Pancreas (tissue), 10 donors: Measurements from ENCODE around the gene CEP72. TPM values are rescaled to one million over a fixed set of nuclear protein-coding genes. Genes with fewer than 3 reads are reported as not detected.
A peak's percentile ranks its signal among the peaks of the same experiment; 100 is the strongest.

ENCODE experiments used
- ATAC-seq, 4 donors: fragments of 200-7000 bp; cut with Tn5 transposase; one replicate each; pipeline versions ENCODE4 v1.8.0 to v1.9.1; 2020; ENCODE audit warnings: mild to moderate bottlenecking in 4 of 4, moderate library complexity in 4 of 4
- DNase-seq, 6 donors: peaks; one replicate each; pipeline ENCODE4 v3.0.0-alpha.2; 2020
- FAIRE-seq: peaks from 2 replicates; lab custom pipeline; 2012; peaks lifted over from hg19 to GRCh38; lab: Jason Lieb, UNC
- H3K27ac ChIP-seq, 4 donors: fragments of 200-600 bp; sonication (generic); 1 replicate in 3 of 4; 2 replicates in 1 of 4; pipeline versions ENCODE4 v1.5.0 to v1.8.0; 2020
- H3K27me3 ChIP-seq, 4 donors: fragments of 200-600 bp; one replicate each; pipeline ENCODE4 v1.8.0; 2021
- H3K36me3 ChIP-seq, 3 donors: fragments of 200-600 bp; sonication (generic) in 1 of 3; one replicate each; pipeline versions ENCODE4 v1.5.0 to v1.8.0; 2020 to 2021
- H3K4me1 ChIP-seq, 3 donors: fragments of 200-600 bp; one replicate each; pipeline ENCODE4 v1.8.0; 2021
- H3K4me3 ChIP-seq, 4 donors: fragments of 200-600 bp; sonication (generic) in 2 of 4; one replicate each; pipeline versions ENCODE4 v1.5.0 to v1.8.0; 2020 to 2021
- H3K9me3 ChIP-seq, 4 donors: fragments of 200-600 bp; one replicate each; pipeline ENCODE4 v1.8.0; 2021
- WGBS, 2 donors: extraction: QIAGEN DNeasy Blood & Tissue Kit; methylation state at CpG; one replicate each; pipeline ENCODE4 v1.1.7; 2013; 5-methylcytosine and 5-hydroxymethylcytosine counted together
- intact Hi-C, 3 donors: fragments of 100-400 bp; cut with DNase I; formaldehyde crosslinking; loops; one replicate each; pipeline versions ENCODE4 v1.11.1 to v1.14.2; 2022
- polyA plus RNA-seq, 2 donors: library from polyadenylated mRNA; stranded (reverse); fragments of 200-250 nt; gene quantifications; one replicate each; pipeline ENCODE4 v1.2.3, GENCODE V29; 2013
- total RNA-seq, 6 donors: library from RNA; stranded (reverse); fragmentation: NEBNext Ultra II Directional in 4 of 6; extraction: Animal tissue kit (Norgen Biotek cat#: 25700) in 4 of 6; gene quantifications; one replicate each; pipeline versions ENCODE4 v1.2.1 to v1.2.4, GENCODE V29; 2021 to 2023
- TF ChIP-seq, protein P1 (sequence below), 4 donors: fragments of 200-600 bp; sonication (generic) in 3 of 4; IDR thresholded peaks; one replicate each; pipeline versions ENCODE4 v1.5.0 to v1.8.0; 2021; ENCODE audit warnings: antibody characterized with exemption in 4 of 4
- donor health status: healthy with polysubstance abuse.
- donor health status: DM: no; HTN: no; CAD: no; lungs with moderate emphysema.
- donor health status: DM: no; HTN: no; CAD: no.
- donor health status: control.
- donor health status: control.
- donor health status: Bipolar disorder and iron deficiency.
- donor health status: DM: yes; HTN: yes; CAD: no.
- donor health status: DM: no; HTN: no; CAD: no.
- donor health status: DM: no; HTN: no; CAD: no.
- donor health status: DM: yes; HTN: yes; CAD: no.

Gene CEP72
- total and polyA plus RNA-seq, 8 donors: 3.5 to 7.5 (median 4.6) TPM

DNA sequence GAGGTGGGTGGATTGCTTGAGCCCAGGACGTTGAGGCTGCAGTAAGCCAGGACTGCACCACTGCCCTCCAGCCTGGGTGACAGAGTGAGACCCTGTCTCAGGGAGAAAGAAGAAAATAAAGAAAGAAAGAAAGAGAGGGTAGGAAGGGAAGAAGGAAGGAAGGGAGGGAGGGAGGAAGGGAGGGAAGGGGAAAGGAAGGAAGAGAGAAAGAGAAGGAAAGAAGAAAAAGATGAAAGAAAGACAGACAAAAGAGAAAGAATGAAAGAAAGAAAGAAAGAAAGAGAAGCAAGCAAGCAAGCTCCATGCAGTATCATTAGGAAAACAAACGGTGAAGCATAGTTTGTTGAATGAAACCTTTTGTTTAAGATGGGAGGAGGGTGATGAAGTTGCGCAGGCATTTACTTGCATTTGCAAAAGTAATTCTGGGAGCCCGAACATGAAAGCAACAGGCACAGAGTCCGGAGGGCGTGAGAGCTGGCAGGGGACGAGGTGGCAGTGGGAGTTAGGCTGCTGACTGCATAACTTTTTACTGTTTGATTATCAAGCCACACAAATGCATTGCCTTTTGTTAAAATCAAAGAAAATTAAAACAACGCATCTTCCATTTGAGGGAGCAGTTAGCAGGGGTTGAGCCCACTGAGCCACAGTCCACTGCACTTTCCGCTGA lies 26.0 kb upstream of the CEP72 start:
- Histone ChIP-seq H3K9me3 (no peaks in the 10 kb centered on the region), H3K27ac (no peak overlapping the region), H3K27me3 (no peaks in the 10 kb centered on the region), H3K4me3 (no peak overlapping the region), H3K36me3 (no peaks in the 10 kb centered on the region), H3K4me1 (no peaks in the 10 kb centered on the region)
- FAIRE-seq (no peak), ATAC-seq (no peak), DNase-seq (peak in 1 of 6 donors; percentile 2)
- WGBS, 2 donors: 63 to 68% methylated on average over 9 of the region's 9 CpGs
- intact Hi-C loops: no loop called here
- TF ChIP-seq, protein P1, sequence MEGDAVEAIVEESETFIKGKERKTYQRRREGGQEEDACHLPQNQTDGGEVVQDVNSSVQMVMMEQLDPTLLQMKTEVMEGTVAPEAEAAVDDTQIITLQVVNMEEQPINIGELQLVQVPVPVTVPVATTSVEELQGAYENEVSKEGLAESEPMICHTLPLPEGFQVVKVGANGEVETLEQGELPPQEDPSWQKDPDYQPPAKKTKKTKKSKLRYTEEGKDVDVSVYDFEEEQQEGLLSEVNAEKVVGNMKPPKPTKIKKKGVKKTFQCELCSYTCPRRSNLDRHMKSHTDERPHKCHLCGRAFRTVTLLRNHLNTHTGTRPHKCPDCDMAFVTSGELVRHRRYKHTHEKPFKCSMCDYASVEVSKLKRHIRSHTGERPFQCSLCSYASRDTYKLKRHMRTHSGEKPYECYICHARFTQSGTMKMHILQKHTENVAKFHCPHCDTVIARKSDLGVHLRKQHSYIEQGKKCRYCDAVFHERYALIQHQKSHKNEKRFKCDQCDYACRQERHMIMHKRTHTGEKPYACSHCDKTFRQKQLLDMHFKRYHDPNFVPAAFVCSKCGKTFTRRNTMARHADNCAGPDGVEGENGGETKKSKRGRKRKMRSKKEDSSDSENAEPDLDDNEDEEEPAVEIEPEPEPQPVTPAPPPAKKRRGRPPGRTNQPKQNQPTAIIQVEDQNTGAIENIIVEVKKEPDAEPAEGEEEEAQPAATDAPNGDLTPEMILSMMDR (IDR thresholded peaks at IDR 0.05): no peak

DNA sequence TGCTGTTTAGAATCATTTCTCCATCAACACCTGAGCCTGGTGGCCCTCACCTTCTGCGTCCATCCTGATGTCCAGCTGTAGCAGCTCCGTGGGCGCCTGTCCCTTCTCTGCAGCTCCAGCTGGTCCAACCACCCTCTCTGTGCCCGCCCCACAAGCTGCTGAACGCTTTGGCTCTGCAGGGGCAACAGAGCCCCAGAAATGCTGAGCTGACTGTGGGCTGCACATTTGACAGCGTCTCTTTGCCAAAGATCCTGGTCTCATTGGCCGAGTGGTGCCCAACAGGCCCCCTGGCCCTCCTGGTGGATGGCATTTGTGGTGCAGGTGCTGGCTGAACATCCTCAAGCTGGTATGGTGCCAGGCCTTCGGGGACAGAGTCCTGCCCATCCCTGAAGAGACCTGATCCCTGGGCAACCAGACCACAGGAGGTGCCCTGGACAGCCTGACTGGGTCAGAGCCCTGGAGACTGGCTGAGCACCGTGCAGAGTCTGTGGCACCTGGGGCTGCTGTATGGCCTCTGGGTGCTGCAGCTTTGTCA lies 25.3 kb upstream of the CEP72 start:
- no peaks in the 10 kb centered on the region for H3K9me3 ChIP-seq
- no peak overlapping the region for H3K27ac ChIP-seq
- H3K4me3 ChIP-seq: no peak overlapping the region
- peak; percentile 38 to 67 (median 62) for ATAC-seq
- 58 to 71% methylated on average over 9 of the region's 9 CpGs for WGBS, 2 donors
- FAIRE-seq: no peak
- H3K4me1 ChIP-seq: no peaks in the 10 kb centered on the region
- H3K36me3 ChIP-seq: no peaks in the 10 kb centered on the region
- no peaks in the 10 kb centered on the region for H3K27me3 ChIP-seq
- peak in 3 of 6 donors; percentile 40 to 60 (median 53) for DNase-seq
- TF ChIP-seq, protein P1 (IDR thresholded peaks at IDR 0.05): peak in 1 of 4 donors; percentile 9
- intact Hi-C loops: no loop called here

DNA sequence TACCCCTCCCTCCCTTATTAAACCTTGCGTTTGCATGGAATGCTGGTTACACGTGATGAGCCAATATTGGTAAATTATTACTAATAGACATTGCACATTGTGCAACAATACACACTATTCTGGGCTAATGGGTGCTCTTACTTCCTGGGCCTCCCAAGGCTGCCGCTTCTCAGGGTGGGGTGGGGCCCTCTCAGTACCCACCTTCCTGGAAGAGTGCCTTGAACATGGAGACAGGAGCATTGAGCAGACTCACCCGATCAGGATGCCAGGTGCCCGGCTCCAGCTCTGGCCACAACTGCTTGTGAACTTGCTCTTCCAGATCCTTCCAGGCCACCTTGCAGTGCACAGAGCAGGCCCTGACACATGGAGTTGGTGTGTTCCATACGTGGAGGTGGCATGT lies 24.7 kb upstream of the CEP72 start:
- FAIRE-seq: no peak
- DNase-seq: peak in 2 of 6 donors; percentile 16 to 22
- H3K27me3 ChIP-seq: no peaks in the 10 kb centered on the region

DNA sequence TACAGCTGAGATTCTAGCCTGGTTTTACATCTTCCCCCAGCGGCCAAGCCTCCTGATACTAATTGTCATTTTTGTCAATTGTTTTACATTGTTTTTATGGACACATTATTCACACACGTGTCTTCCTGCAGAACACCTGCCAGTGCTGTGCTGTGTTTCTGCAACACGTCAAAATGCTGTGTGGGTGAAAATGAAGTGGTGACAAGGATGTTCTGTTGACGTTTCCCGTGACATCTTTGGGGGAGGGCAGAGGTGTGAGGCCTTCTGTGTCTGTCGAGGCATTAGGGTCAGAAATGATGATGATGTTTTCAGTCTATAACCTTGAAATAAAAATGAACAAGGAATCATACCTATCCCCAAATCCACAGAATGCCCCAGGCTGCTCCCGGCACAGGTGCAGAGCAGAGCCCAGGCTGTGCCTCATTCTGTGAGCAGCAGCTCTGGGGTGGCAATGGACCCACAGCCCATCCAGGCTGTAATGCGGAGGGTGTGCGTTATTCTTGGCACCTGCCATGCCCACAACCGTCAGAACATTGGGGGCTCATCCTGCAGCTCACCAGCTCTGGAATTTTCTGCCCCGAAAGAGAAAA lies 23.6 kb upstream of the CEP72 start:
- ATAC-seq: no peak
- Histone ChIP-seq H3K9me3 (no peaks in the 10 kb centered on the region), H3K27ac (no peak overlapping the region), H3K4me1 (no peaks in the 10 kb centered on the region), H3K27me3 (no peaks in the 10 kb centered on the region), H3K4me3 (no peak overlapping the region), H3K36me3 (no peaks in the 10 kb centered on the region)
- TF ChIP-seq, protein P1 (IDR thresholded peaks at IDR 0.05): no peak
- intact Hi-C loops: no loop called here
- WGBS, 2 donors: 62 to 73% methylated on average over 11 of the region's 11 CpGs
- FAIRE-seq: no peak
- DNase-seq: peak in 1 of 6 donors; percentile 2

More for the DNA sequence above, 24.7 kb upstream of the CEP72 start:
- no peaks in the 10 kb centered on the region for H3K9me3 ChIP-seq
- WGBS, 2 donors: 58 to 61% methylated on average over 6 of the region's 6 CpGs
- ATAC-seq: peak; percentile 35 to 77 (median 62)
- TF ChIP-seq, protein P1 (IDR thresholded peaks at IDR 0.05): no peak
- H3K4me1 ChIP-seq: no peaks in the 10 kb centered on the region
- intact Hi-C loops: no loop called here
- H3K4me3 ChIP-seq: no peak overlapping the region
- no peak overlapping the region for H3K27ac ChIP-seq
- no peaks in the 10 kb centered on the region for H3K36me3 ChIP-seq

DNA sequence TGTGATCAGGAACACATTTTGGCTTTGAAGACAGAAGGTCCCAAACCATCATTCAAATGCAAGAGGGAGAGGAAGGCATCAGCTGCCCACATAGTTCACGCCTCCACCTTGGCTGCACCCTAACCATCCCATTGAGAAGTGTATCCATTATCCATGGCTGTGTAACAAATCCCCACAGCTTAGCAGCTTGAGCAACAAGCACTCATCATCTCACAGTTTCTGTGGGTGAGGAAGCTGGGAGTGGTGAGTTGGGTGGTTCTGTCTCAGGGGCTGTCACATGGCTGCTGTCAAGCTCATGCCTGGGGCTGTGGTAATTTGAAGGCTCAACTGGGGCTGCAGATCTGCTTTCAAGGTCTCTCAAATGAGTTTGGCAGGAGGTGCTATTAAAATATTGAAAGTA lies 23.0 kb upstream of the CEP72 start:
- no peak for FAIRE-seq
- TF ChIP-seq, protein P1 (IDR thresholded peaks at IDR 0.05): no peak
- DNase-seq: no peak
- Histone ChIP-seq H3K4me3 (no peak overlapping the region), H3K9me3 (no peaks in the 10 kb centered on the region), H3K27me3 (no peaks in the 10 kb centered on the region), H3K4me1 (no peaks in the 10 kb centered on the region), H3K36me3 (no peaks in the 10 kb centered on the region), H3K27ac (no peak overlapping the region)
- intact Hi-C loops: no loop called here
- 95 to 100% methylated on average over 1 of the region's 1 CpG for WGBS, 2 donors
- ATAC-seq: no peak
